ENCODE results near the gene CCDC82. TPM values are rescaled to one million over a fixed set of nuclear protein-coding genes. Genes with fewer than 3 reads are reported as not detected.

The CCDC82 gene
- total RNA-seq, 1 experiment from 2014 or later = 19.9 TPM

DNA sequence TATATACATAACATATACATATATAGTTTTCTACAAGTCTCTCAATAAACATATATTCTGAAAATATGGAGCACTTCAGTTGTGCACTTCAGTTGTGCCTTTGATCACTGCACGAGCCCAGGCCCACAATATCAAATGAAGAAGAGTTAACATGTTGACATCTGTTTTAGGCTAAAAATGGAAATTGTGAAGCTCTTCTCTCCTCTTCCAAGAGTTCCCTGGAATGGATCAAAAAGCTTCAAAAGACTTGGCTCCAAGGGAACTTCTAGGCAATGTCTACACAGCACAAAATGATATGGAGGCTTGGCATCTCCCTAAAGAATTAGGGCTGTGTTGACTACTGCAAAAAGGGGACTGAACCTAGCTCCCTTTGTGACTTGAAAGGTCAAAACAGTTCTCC, 83.6 kb downstream of the CCDC82 start:
- peaks cover 71% of the 10 kb centered on the region for H3F3A ChIP-seq (ENCODE audit: insufficient read depth, low read depth)
- H3K27ac ChIP-seq = peak overlapping the region; percentile 96
- CTCF ChIA-PET = interaction anchor here (0.7 kb wide), 1 partner anchor 37 kb away, joined by 3 read pairs; the partner anchor contains the start of gene MAML2
- peaks cover 39% of the 10 kb centered on the region for H3K36me3 ChIP-seq (ENCODE audit: low read depth)
- H4K20me1 ChIP-seq (ENCODE audit: insufficient read depth) = no peaks in the 10 kb centered on the region
- no peak overlapping the region for H2AFZ ChIP-seq
- H3K27me3 ChIP-seq (ENCODE audit: insufficient read depth, low read depth) = no peaks in the 10 kb centered on the region
- POLR2A ChIA-PET (ENCODE audit: unreplicated experiment) = interaction anchor here (0.6 to 1.4 kb wide), 2 partner anchors 36 to 84 kb away, joined by 6 to 23 read pairs; partner anchors contain the start of genes CCDC82, JRKL and MAML2
- no peaks in the 10 kb centered on the region for H3K9me2 ChIP-seq (ENCODE audit: insufficient read depth)
- H3K9me3 ChIP-seq (ENCODE audit: insufficient read depth, low read depth) = peaks cover 13% of the 10 kb centered on the region
- BruUV-seq (replicated peaks) = no TSS peak
- TF ChIP-seq EZH2 (IDR thresholded peaks at IDR 0.05; ENCODE audit: low read depth) = no peak
- TF ChIP-seq, protein P1, sequence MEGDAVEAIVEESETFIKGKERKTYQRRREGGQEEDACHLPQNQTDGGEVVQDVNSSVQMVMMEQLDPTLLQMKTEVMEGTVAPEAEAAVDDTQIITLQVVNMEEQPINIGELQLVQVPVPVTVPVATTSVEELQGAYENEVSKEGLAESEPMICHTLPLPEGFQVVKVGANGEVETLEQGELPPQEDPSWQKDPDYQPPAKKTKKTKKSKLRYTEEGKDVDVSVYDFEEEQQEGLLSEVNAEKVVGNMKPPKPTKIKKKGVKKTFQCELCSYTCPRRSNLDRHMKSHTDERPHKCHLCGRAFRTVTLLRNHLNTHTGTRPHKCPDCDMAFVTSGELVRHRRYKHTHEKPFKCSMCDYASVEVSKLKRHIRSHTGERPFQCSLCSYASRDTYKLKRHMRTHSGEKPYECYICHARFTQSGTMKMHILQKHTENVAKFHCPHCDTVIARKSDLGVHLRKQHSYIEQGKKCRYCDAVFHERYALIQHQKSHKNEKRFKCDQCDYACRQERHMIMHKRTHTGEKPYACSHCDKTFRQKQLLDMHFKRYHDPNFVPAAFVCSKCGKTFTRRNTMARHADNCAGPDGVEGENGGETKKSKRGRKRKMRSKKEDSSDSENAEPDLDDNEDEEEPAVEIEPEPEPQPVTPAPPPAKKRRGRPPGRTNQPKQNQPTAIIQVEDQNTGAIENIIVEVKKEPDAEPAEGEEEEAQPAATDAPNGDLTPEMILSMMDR (conservative IDR thresholded peaks at IDR 0.05) = no peak
- no peak for DNase-seq
- H3K79me2 ChIP-seq (ENCODE audit: low read depth) = peaks cover 96% of the 10 kb centered on the region
- H3K4me1 ChIP-seq (replicated peaks; ENCODE audit: insufficient read depth) = peaks cover 93% of the 10 kb centered on the region
- intact Hi-C loops (cut with micrococcal nuclease; ENCODE audit: unreplicated experiment) = loop anchor here (2.0 to 5.0 kb wide), 5 partner anchors 19 to 269 kb away; no protein-coding TSS in a partner anchor
- H3K4me2 ChIP-seq = peak overlapping the region; percentile 81
- peak overlapping the region; percentile 43; the same call in 1 of the 2 replicates for H3K4me3 ChIP-seq

DNA sequence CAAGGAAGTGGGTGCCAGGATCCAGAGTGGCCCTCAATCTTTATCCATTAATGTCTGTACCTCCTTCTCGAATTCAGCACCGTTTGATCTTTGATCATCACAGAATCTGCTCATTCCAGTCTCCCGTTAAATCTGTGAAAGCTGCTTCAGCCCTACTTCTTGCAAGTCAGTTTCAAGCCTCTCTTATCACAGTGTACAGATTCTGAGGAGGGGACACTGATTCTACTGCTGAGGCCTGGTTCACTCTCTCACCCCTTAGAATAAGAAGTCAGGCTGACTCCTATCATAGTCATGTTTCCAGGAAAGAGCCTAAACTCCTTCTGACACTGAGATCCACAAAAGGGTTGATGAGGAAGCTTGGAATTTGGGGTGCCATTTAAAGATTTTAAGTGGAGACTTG, 85.7 kb downstream of the CCDC82 start:
- Histone ChIP-seq H3K4me1 (replicated peaks; ENCODE audit: insufficient read depth) (peaks cover 72% of the 10 kb centered on the region), H3K4me2 (peak overlapping the region; percentile 63), H4K20me1 (ENCODE audit: insufficient read depth) (no peaks in the 10 kb centered on the region), H3K27me3 (ENCODE audit: insufficient read depth, low read depth) (no peaks in the 10 kb centered on the region), H3K36me3 (ENCODE audit: low read depth) (peaks cover 26% of the 10 kb centered on the region; the same call in 1 of the 2 replicates), H3K9me3 (ENCODE audit: insufficient read depth, low read depth) (peaks cover 13% of the 10 kb centered on the region), H2AFZ (no peak overlapping the region), H3K4me3 (no peak overlapping the region), H3K9me2 (ENCODE audit: insufficient read depth) (no peaks in the 10 kb centered on the region), H3K27ac (peak overlapping the region; percentile 79), H3F3A (ENCODE audit: insufficient read depth, low read depth) (peaks cover 62% of the 10 kb centered on the region), H3K79me2 (ENCODE audit: low read depth) (peaks cover 95% of the 10 kb centered on the region)
- intact Hi-C loops (cut with micrococcal nuclease; ENCODE audit: unreplicated experiment) = no loop called here
- TF ChIP-seq EZH2 (IDR thresholded peaks at IDR 0.05; ENCODE audit: low read depth) = no peak
- TF ChIP-seq, protein P1 (conservative IDR thresholded peaks at IDR 0.05) = no peak
- POLR2A ChIA-PET (ENCODE audit: unreplicated experiment) = interaction anchor here (0.7 kb wide), 1 partner anchor 67 kb away, joined by 3 read pairs; no protein-coding TSS in a partner anchor
- no TSS peak for BruUV-seq (replicated peaks)
- no peak for DNase-seq
- CTCF ChIA-PET = no interaction called here

DNA sequence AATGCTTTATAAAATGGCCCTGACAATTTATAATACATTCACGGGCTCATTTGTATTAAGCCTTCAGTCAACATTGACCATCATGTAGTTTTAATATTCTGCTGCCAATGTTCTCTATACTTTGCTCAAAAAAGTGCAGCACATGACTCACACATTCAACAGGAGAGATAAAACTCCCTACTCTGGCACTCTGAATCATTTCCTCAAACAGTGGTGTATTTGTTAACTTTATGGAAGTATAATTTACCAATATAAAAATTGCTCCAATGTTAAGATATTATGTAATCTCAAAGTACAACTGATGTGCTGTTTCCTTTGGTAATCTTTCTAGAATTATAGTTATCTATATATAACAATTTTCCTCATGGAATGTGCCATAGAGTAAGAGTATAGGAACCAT, 86.6 kb downstream of the CCDC82 start:
- H3K4me1 ChIP-seq (replicated peaks; ENCODE audit: insufficient read depth) = peaks cover 62% of the 10 kb centered on the region
- ChIA-PET CTCF (no interaction called here), POLR2A (ENCODE audit: unreplicated experiment) (no interaction called here)
- H4K20me1 ChIP-seq (ENCODE audit: insufficient read depth) = no peaks in the 10 kb centered on the region
- peak overlapping the region; percentile 9; the same call in 1 of the 2 replicates for H3K4me3 ChIP-seq
- peak overlapping the region; percentile 79 for H3K27ac ChIP-seq
- TF ChIP-seq, protein P1 (conservative IDR thresholded peaks at IDR 0.05) = no peak
- no peak for TF ChIP-seq EZH2 (IDR thresholded peaks at IDR 0.05; ENCODE audit: low read depth)
- peaks cover 53% of the 10 kb centered on the region for H3F3A ChIP-seq (ENCODE audit: insufficient read depth, low read depth)
- H3K27me3 ChIP-seq (ENCODE audit: insufficient read depth, low read depth) = no peaks in the 10 kb centered on the region
- peaks cover 24% of the 10 kb centered on the region; the same call in 1 of the 2 replicates for H3K36me3 ChIP-seq (ENCODE audit: low read depth)
- peaks cover 13% of the 10 kb centered on the region for H3K9me3 ChIP-seq (ENCODE audit: insufficient read depth, low read depth)
- H3K79me2 ChIP-seq (ENCODE audit: low read depth) = peaks cover 89% of the 10 kb centered on the region
- H3K4me2 ChIP-seq = peak overlapping the region; percentile 63
- H2AFZ ChIP-seq = no peak overlapping the region
- intact Hi-C loops (cut with micrococcal nuclease; ENCODE audit: unreplicated experiment) = no loop called here
- peak in 1 of 2 experiments; percentile 93 for DNase-seq
- BruUV-seq (replicated peaks) = no TSS peak
- no peaks in the 10 kb centered on the region for H3K9me2 ChIP-seq (ENCODE audit: insufficient read depth)

Small RNA genes within 50 kb of the gene (microRNA-seq; reads per million reads assigned to microRNA genes)
- gene MIR1260B (ENCODE audit: borderline number of aligned reads, borderline replicate concordance) = not detected

Other genes with a start within 250 kb of the CCDC82 start
- 17.7 and 28.3 TPM in 2 replicates for gene MAML2, start 46.7 kb downstream of the CCDC82 start, total RNA-seq (2021)
- 12.4 and 13.5 TPM in 2 replicates for gene JRKL, start 101 bp upstream of the CCDC82 start, total RNA-seq (2021)